Smooth muscle cell (in vitro differentiated cells): ENCODE results near the gene WDR70. TPM values are rescaled to one million over a fixed set of nuclear protein-coding genes. Genes with fewer than 3 reads are reported as not detected.

Source experiments
- DNase-seq: peaks from one replicate; lab custom pipeline; 2025; ENCODE audit not compliant: unreplicated experiment; lab: John Stamatoyannopoulos, UW
- H2AFZ ChIP-seq: fragments of 200-600 bp; sonication (generic); 2 replicates; pipeline ENCODE4 v1.6.0; 2016; ENCODE audit warnings: antibody characterized with exemption, low read depth, mild to moderate bottlenecking
- H3F3A ChIP-seq: fragments of 200-600 bp; sonication (generic); 2 replicates; pipeline ENCODE4 v1.6.0; 2017; ENCODE audit warnings: antibody characterized with exemption, low read depth
- H3K27ac ChIP-seq: fragments of 200-600 bp; sonication (generic); 2 replicates; pipeline ENCODE4 v1.5.1; 2016; ENCODE audit warnings: low read depth, mild to moderate bottlenecking
- H3K27me3 ChIP-seq: fragments of 200-600 bp; sonication (generic); 2 replicates; pipeline ENCODE4 v1.6.1; 2016; ENCODE audit warnings: low read depth, mild to moderate bottlenecking
- H3K36me3 ChIP-seq: fragments of 200-600 bp; sonication (generic); 2 replicates; pipeline ENCODE4 v1.5.1; 2016; ENCODE audit warnings: low read depth
- H3K4me1 ChIP-seq: fragments of 200-600 bp; sonication (generic); 2 replicates; pipeline ENCODE4 v1.5.1; 2016; ENCODE audit warnings: low read depth
- H3K4me2 ChIP-seq: fragments of 200-600 bp; sonication (generic); 2 replicates; pipeline ENCODE4 v1.6.0; 2016; ENCODE audit warnings: mild to moderate bottlenecking
- H3K4me3 ChIP-seq: fragments of 200-600 bp; sonication (generic); 2 replicates; pipeline ENCODE4 v1.5.1; 2016; ENCODE audit warnings: mild to moderate bottlenecking
- H3K79me2 ChIP-seq: fragments of 200-600 bp; sonication (generic); 2 replicates; pipeline ENCODE4 v1.6.0; 2016; ENCODE audit warnings: low read depth, mild to moderate bottlenecking
- H3K9ac ChIP-seq: fragments of 200-600 bp; sonication (generic); 2 replicates; pipeline ENCODE4 v1.6.0; 2016; ENCODE audit warnings: low read depth
- H3K9me3 ChIP-seq: fragments of 200-600 bp; sonication (generic); replicated peaks from 2 replicates; pipeline ENCODE4 v1.5.1; 2016; ENCODE audit warnings: low read depth
- H4K20me1 ChIP-seq: fragments of 200-600 bp; sonication (generic); 2 replicates; pipeline ENCODE4 v1.6.0; 2016; ENCODE audit warnings: low read depth
- WGBS: methylation state at CpG from one replicate; pipeline ENCODE4 v1.1.7; 2016; ENCODE audit warnings: low lambda C conversion rate; 5-methylcytosine and 5-hydroxymethylcytosine counted together
- polyA plus RNA-seq: library from polyadenylated mRNA; unstranded; fragments of >200 nt; fragmentation: Nextera tagmentation; extraction: Ambion mirVana; gene quantifications from 2 replicates; pipeline ENCODE4 v1.2.1, GENCODE V29; 2016
- total RNA-seq: library from RNA; depleted of rRNA; stranded (reverse); fragments of >200 nt; gene quantifications from 2 replicates; pipeline ENCODE4 v1.2.3, GENCODE V29; 2014
- TF ChIP-seq, protein P1 (sequence below): fragments of 200-600 bp; sonication (generic); IDR thresholded peaks from 2 replicates; pipeline ENCODE4 v1.5.1; 2017; ENCODE audit warnings: borderline replicate concordance, mild to moderate bottlenecking, antibody characterized with exemption; ENCODE audit not compliant: insufficient read depth, poor library complexity, severe bottlenecking

Gene WDR70
- total and polyA plus RNA-seq, 2 experiments from 2014 or later = 17.8 to 28.7 TPM

DNA sequence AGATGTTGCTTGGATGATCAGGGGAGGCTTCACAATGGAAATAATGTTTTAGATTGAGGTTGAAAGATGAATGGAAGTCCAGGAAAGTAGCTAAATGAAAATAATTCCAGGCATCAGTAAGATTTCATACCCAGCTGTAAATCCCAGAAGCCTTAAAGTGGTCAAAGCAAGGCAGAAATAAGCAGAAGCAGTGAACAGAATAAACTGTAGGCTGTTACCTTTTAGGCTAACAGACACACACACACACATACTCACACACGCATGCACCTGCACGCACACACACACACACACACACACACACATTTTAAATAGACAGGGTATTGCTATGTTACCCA, 175.3 kb downstream of the WDR70 start:
- H3K9ac ChIP-seq = no peak overlapping the region
- H3K36me3 ChIP-seq = no peaks in the 10 kb centered on the region
- DNase-seq = no peak
- H3K4me2 ChIP-seq = peak overlapping the region; percentile 15
- peaks cover 10% of the 10 kb centered on the region for H3K79me2 ChIP-seq
- TF ChIP-seq, protein P1, sequence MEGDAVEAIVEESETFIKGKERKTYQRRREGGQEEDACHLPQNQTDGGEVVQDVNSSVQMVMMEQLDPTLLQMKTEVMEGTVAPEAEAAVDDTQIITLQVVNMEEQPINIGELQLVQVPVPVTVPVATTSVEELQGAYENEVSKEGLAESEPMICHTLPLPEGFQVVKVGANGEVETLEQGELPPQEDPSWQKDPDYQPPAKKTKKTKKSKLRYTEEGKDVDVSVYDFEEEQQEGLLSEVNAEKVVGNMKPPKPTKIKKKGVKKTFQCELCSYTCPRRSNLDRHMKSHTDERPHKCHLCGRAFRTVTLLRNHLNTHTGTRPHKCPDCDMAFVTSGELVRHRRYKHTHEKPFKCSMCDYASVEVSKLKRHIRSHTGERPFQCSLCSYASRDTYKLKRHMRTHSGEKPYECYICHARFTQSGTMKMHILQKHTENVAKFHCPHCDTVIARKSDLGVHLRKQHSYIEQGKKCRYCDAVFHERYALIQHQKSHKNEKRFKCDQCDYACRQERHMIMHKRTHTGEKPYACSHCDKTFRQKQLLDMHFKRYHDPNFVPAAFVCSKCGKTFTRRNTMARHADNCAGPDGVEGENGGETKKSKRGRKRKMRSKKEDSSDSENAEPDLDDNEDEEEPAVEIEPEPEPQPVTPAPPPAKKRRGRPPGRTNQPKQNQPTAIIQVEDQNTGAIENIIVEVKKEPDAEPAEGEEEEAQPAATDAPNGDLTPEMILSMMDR = no peak
- no peak overlapping the region for H3K4me3 ChIP-seq
- no peaks in the 10 kb centered on the region for H4K20me1 ChIP-seq
- H3K27me3 ChIP-seq = no peaks in the 10 kb centered on the region
- H2AFZ ChIP-seq = no peak overlapping the region
- 67% methylated on average over 2 of the region's 2 CpGs for WGBS
- peaks cover 29% of the 10 kb centered on the region for H3F3A ChIP-seq
- H3K9me3 ChIP-seq = no peaks in the 10 kb centered on the region
- peaks cover 12% of the 10 kb centered on the region for H3K4me1 ChIP-seq
- peak overlapping the region; percentile 87 for H3K27ac ChIP-seq

DNA sequence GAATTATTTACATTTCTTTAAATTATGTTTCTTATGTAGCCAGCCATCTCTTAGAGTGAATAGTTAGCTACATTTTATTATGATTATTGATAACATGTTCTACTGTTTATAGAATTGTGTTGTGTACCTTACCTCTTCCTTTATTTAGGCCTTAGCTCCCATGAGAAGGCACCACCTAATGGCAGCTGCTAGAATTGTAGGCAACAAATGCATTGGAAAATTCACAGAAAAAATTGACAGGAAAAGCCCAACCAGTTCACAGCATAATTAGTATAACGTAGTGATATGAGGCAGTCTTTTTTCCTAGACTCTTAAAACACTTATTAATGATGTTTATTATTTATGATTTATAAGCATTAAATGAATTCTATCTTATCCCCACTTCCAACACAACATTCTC, 175.8 kb downstream of the WDR70 start:
- Histone ChIP-seq H3K9ac (no peak overlapping the region), H3K27me3 (no peaks in the 10 kb centered on the region), H3K9me3 (no peaks in the 10 kb centered on the region), H3K4me3 (no peak overlapping the region), H3K36me3 (no peaks in the 10 kb centered on the region), H2AFZ (no peak overlapping the region), H3K79me2 (peaks cover 10% of the 10 kb centered on the region), H3K4me1 (peaks cover 12% of the 10 kb centered on the region), H3K27ac (peak overlapping the region; percentile 87), H4K20me1 (no peaks in the 10 kb centered on the region), H3K4me2 (no peak overlapping the region), H3F3A (peaks cover 29% of the 10 kb centered on the region)
- TF ChIP-seq, protein P1 = peak; percentile 37
- WGBS = 26% methylated on average over 1 of the region's 1 CpG
- no peak for DNase-seq

DNA sequence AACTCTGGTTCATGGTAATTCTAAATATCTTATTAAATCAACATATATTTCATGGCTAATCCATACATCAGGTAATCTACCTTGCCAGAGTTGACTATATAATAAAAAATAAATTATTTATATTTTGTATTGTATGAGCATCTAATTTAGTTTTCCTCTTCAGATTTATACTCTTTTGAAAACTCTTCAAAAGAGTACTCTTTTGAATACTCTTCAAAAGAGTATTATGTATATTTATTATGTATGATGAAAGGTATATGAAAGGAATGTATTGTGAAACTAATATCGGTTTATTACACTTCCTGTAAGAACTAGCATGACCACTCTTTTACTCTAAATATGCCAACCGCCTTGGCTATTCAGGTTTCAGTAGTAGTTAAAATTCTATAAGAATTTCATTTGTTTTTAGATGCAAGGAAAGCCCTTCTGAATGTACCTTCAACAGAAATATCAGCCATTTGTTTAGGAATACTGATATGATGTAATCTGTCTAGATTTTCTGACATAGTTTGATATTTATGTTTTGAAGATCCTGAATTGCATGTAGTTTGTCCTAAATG, 178.7 kb downstream of the WDR70 start:
- peaks cover 19% of the 10 kb centered on the region for H3F3A ChIP-seq
- H3K27ac ChIP-seq = no peak overlapping the region
- H3K4me3 ChIP-seq = no peak overlapping the region
- H3K36me3 ChIP-seq = no peaks in the 10 kb centered on the region
- H2AFZ ChIP-seq = no peak overlapping the region
- no peaks in the 10 kb centered on the region for H4K20me1 ChIP-seq
- WGBS = 95% methylated on average over 2 of the region's 2 CpGs
- no peaks in the 10 kb centered on the region for H3K9me3 ChIP-seq
- H3K27me3 ChIP-seq = no peaks in the 10 kb centered on the region
- DNase-seq = no peak
- H3K79me2 ChIP-seq = peaks cover 10% of the 10 kb centered on the region
- TF ChIP-seq, protein P1 = no peak
- H3K4me2 ChIP-seq = no peak overlapping the region
- H3K9ac ChIP-seq = no peak overlapping the region
- H3K4me1 ChIP-seq = peaks cover 2% of the 10 kb centered on the region

DNA sequence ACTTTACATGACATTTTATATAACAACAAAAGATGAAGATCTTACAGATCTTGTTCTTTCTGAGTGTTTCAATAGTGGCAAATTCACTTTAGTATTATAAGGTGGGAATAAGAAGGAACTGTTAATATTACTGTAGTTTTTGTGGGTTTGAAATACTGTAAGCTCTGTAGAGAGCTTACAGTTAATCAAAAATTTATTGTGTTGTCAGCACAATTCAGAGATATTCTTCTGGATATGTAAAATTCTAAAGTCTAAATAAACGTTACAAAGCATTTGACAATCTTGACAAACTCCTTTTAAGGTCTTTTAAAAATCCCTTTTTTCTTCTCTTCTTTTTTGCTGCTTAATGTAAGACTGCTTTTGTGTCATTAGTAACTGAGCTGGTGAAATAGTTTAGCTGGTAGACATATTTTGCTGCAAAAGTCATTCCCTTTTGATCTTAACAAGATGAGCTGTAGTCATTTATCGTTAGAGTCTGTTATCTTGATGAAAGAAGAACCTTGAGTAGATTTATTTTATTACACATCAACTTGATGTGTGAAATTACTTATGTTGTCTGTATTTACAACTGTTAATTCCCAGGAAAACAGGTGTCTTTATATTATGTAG, 186.0 kb downstream of the WDR70 start:
- WGBS = 10% methylated on average over 2 of the region's 2 CpGs
- H3K4me2 ChIP-seq = peak overlapping the region; percentile 50

More for the DNA sequence above, 186.0 kb downstream of the WDR70 start:
- peaks cover 9% of the 10 kb centered on the region for H3K4me1 ChIP-seq
- no peaks in the 10 kb centered on the region for H3K36me3 ChIP-seq
- H2AFZ ChIP-seq = no peak overlapping the region
- no peaks in the 10 kb centered on the region for H3K27me3 ChIP-seq
- no peaks in the 10 kb centered on the region for H3K79me2 ChIP-seq
- no peaks in the 10 kb centered on the region for H3K9me3 ChIP-seq
- H3K9ac ChIP-seq = no peak overlapping the region
- peak overlapping the region; percentile 51 for H3K27ac ChIP-seq
- DNase-seq = no peak
- H3K4me3 ChIP-seq = no peak overlapping the region
- H4K20me1 ChIP-seq = no peaks in the 10 kb centered on the region
- TF ChIP-seq, protein P1 = no peak
- H3F3A ChIP-seq = no peaks in the 10 kb centered on the region
